GM23338 (cell line): ENCODE data around the gene DIP2B. TPM values are rescaled to one million over a fixed set of nuclear protein-coding genes. Genes with fewer than 3 reads are reported as not detected.

Experiments
- ATAC-seq: fragments of 200-7000 bp; cut with Tn5 transposase; 3 replicates; pipeline ENCODE4 v1.9.1; 2020
- DNase-seq: peaks from one replicate; pipeline ENCODE4 v3.0.0-alpha.2; 2015; ENCODE audit warnings: low spot score
- H2AFZ ChIP-seq: fragments of 200-600 bp; sonication (generic); 2 replicates; pipeline ENCODE4 v1.8.0; 2016; ENCODE audit warnings: antibody characterized with exemption, mild to moderate bottlenecking, moderate library complexity
- H3F3A ChIP-seq: fragments of 200-600 bp; sonication (generic); replicated peaks from 2 replicates; pipeline ENCODE4 v1.8.0; 2017; ENCODE audit warnings: antibody characterized with exemption, mixed run types, low read depth
- H3K27ac ChIP-seq: fragments of 200-600 bp; sonication (generic); 2 replicates; pipeline ENCODE4 v1.6.1; 2016; ENCODE audit warnings: low read depth
- H3K27me3 ChIP-seq: fragments of 200-600 bp; sonication (generic); 2 replicates; pipeline ENCODE4 v1.8.0; 2016; ENCODE audit warnings: mild to moderate bottlenecking, mixed run types, moderate library complexity; ENCODE audit not compliant: insufficient read depth
- H3K36me3 ChIP-seq: fragments of 200-600 bp; sonication (generic); 2 replicates; pipeline ENCODE4 v1.8.0; 2016; ENCODE audit warnings: mild to moderate bottlenecking; ENCODE audit not compliant: insufficient read depth
- H3K4me1 ChIP-seq: fragments of 200-600 bp; sonication (generic); 2 replicates; pipeline ENCODE4 v1.8.0; 2016; ENCODE audit warnings: mild to moderate bottlenecking, moderate library complexity; ENCODE audit not compliant: insufficient read depth
- H3K4me2 ChIP-seq: fragments of 200-600 bp; sonication (generic); 2 replicates; pipeline ENCODE4 v1.7.1; 2017; ENCODE audit warnings: mixed run types
- H3K4me3 ChIP-seq: fragments of 200-600 bp; sonication (generic); 2 replicates; pipeline ENCODE4 v1.6.1; 2016; ENCODE audit warnings: mixed run types
- H3K79me2 ChIP-seq: fragments of 200-600 bp; sonication (generic); replicated peaks from 2 replicates; pipeline ENCODE4 v1.8.0; 2017; ENCODE audit warnings: mild to moderate bottlenecking; ENCODE audit not compliant: insufficient read depth
- H3K9me2 ChIP-seq: fragments of 200-600 bp; sonication (generic); 2 replicates; pipeline ENCODE4 v1.8.0; 2017; ENCODE audit not compliant: insufficient read depth
- H4K20me1 ChIP-seq: fragments of 200-600 bp; sonication (generic); replicated peaks from 2 replicates; pipeline ENCODE4 v1.8.0; 2017; ENCODE audit warnings: mild to moderate bottlenecking; ENCODE audit not compliant: insufficient read depth
- H3K27ac Mint-ChIP-seq: 2 replicates; pipeline ENCODE4 v1.8.0; 2020; ENCODE audit warnings: inconsistent platforms, mild to moderate bottlenecking, moderate library complexity, mixed read lengths
- H3K27me3 Mint-ChIP-seq: 3 replicates; pipeline ENCODE4 v1.8.0; 2022; ENCODE audit warnings: low read depth, mild to moderate bottlenecking, moderate library complexity, mixed read lengths, inconsistent platforms; ENCODE audit not compliant: insufficient read depth, poor library complexity
- H3K36me3 Mint-ChIP-seq: 3 replicates; pipeline ENCODE4 v1.8.0; 2021; ENCODE audit warnings: low read depth, mild to moderate bottlenecking, inconsistent platforms, moderate library complexity, mixed read lengths
- H3K4me1 Mint-ChIP-seq: 3 replicates; pipeline ENCODE4 v1.8.0; 2020; ENCODE audit warnings: mild to moderate bottlenecking, inconsistent platforms, mixed read lengths
- H3K4me3 Mint-ChIP-seq: 3 replicates; pipeline ENCODE4 v1.8.0; 2021; ENCODE audit warnings: moderate library complexity, mild to moderate bottlenecking, inconsistent platforms, mixed read lengths
- H3K9me3 Mint-ChIP-seq: 3 replicates; pipeline ENCODE4 v1.8.0; 2020; ENCODE audit warnings: moderate library complexity, mild to moderate bottlenecking, inconsistent platforms, mixed read lengths
- CREB1 ChIP-seq: fragments of 250-450 bp; sonication (Bioruptor Pico); IDR thresholded peaks from 2 replicates; pipeline ENCODE4 v1.5.0; 2020; ENCODE audit warnings: low read depth, mild to moderate bottlenecking, moderate library complexity
- EZH2 ChIP-seq: fragments of 200-600 bp; sonication (generic); IDR thresholded peaks from one replicate; pipeline ENCODE4 v1.8.0; 2017; ENCODE audit warnings: antibody characterized with exemption, mild to moderate bottlenecking, low read depth; ENCODE audit not compliant: unreplicated experiment
- JUNB ChIP-seq: IDR thresholded peaks from one replicate; pipeline ENCODE4 v1.6.1; 2016; ENCODE audit warnings: antibody characterized with exemption; ENCODE audit not compliant: unreplicated experiment
- NANOG ChIP-seq: IDR thresholded peaks from 2 replicates; pipeline ENCODE4 v1.6.1; 2016; ENCODE audit warnings: antibody characterized with exemption, borderline replicate concordance
- POLR2AphosphoS5 ChIP-seq: IDR thresholded peaks from 2 replicates; pipeline ENCODE4 v1.6.1; 2016; ENCODE audit warnings: antibody characterized with exemption, low read depth
- STAT1 ChIP-seq: IDR thresholded peaks from one replicate; pipeline ENCODE4 v1.6.1; 2016; ENCODE audit warnings: antibody characterized with exemption; ENCODE audit not compliant: unreplicated experiment
- ZNF114 ChIP-seq: fragments of 250-450 bp; sonication (Bioruptor Pico); IDR thresholded peaks from 2 replicates; pipeline ENCODE4 v1.5.0; 2020; ENCODE audit warnings: mild to moderate bottlenecking, moderate library complexity
- ZNF331 ChIP-seq: fragments of 250-450 bp; sonication (Bioruptor Pico); IDR thresholded peaks from 2 replicates; pipeline ENCODE4 v1.5.0; 2020; ENCODE audit warnings: low read depth, mild to moderate bottlenecking, moderate library complexity
- polyA plus RNA-seq: library from polyadenylated mRNA; unstranded; fragments of >200 nt; fragmentation: Nextera tagmentation; extraction: Ambion mirVana; gene quantifications from 2 replicates; pipeline ENCODE4 v1.2.1, GENCODE V29; 2016
- total RNA-seq: library from RNA; depleted of rRNA; stranded (reverse); fragments of >200 nt; shearing (Covaris generic); gene quantifications from 2 replicates; pipeline ENCODE4 v1.2.3, GENCODE V29; 2014
- TF ChIP-seq, protein P1 (sequence below): IDR thresholded peaks from one replicate; pipeline ENCODE4 v1.6.1; 2018; ENCODE audit warnings: antibody characterized with exemption; ENCODE audit not compliant: unreplicated experiment
- TF ChIP-seq, protein P2 (sequence below), 2 experiments: fragments of 200-600 bp in 1 of 2; sonication (generic) in 1 of 2; conservative IDR thresholded peaks; 2 replicates each; pipeline versions ENCODE4 v1.5.1 to v1.6.1; 2016 to 2017; ENCODE audit warnings: antibody characterized with exemption in 2 of 2, low read depth in 2 of 2, mild to moderate bottlenecking in 2 of 2, moderate library complexity in 1 of 2

The DIP2B gene
- total and polyA plus RNA-seq, 2 experiments from 2014 or later = 8.0 to 36.4 TPM

DNA sequence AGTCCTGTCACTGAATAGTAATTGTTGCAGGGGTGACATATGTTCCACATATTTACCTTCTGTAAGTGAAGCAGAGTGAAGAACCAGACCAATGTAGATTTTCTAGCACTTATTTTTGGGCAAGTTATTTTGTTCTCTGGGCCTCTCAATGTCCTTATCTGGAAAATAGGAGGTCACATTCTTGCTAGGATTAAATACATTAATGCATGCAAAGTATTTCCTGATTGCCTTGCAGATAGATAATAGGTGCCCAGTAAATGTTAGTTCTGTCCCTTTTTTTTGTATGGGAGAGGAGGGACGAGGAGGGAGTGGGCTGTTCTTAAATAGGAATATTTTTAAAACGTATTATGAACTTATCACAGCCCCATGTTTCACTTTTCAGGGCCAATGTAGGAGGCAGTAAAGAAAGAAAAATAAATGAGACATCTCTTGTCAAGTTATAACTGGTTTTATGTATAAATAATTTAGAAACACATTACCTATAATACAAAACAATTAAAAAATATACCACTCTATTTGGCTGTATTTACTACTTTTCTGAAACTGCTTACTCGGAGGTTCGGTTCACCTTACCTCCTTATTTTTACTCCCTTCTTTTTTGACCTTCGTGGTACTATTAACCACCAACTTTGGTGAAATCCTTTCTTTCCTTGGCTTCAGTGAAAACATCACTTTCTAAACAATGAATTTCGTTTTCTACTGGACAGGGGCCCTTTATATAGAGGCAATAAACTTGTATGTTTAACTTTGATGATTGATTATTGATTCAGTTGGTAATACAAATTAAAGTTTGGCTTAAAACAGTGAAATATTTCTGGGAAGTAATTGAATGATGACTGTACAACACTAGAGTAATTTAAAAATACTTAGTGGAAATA lies 41.9 kb downstream of the DIP2B start:
- TF ChIP-seq NANOG (no peak), ZNF331 (CRISPR knock-in tag) (no peak), ZNF114 (CRISPR knock-in tag) (no peak), STAT1 (no peak), POLR2AphosphoS5 (no peak), EZH2 (no peak), JUNB (no peak), CREB1 (no peak)
- TF ChIP-seq, protein P1, sequence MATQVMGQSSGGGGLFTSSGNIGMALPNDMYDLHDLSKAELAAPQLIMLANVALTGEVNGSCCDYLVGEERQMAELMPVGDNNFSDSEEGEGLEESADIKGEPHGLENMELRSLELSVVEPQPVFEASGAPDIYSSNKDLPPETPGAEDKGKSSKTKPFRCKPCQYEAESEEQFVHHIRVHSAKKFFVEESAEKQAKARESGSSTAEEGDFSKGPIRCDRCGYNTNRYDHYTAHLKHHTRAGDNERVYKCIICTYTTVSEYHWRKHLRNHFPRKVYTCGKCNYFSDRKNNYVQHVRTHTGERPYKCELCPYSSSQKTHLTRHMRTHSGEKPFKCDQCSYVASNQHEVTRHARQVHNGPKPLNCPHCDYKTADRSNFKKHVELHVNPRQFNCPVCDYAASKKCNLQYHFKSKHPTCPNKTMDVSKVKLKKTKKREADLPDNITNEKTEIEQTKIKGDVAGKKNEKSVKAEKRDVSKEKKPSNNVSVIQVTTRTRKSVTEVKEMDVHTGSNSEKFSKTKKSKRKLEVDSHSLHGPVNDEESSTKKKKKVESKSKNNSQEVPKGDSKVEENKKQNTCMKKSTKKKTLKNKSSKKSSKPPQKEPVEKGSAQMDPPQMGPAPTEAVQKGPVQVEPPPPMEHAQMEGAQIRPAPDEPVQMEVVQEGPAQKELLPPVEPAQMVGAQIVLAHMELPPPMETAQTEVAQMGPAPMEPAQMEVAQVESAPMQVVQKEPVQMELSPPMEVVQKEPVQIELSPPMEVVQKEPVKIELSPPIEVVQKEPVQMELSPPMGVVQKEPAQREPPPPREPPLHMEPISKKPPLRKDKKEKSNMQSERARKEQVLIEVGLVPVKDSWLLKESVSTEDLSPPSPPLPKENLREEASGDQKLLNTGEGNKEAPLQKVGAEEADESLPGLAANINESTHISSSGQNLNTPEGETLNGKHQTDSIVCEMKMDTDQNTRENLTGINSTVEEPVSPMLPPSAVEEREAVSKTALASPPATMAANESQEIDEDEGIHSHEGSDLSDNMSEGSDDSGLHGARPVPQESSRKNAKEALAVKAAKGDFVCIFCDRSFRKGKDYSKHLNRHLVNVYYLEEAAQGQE = no peak
- TF ChIP-seq, protein P2, sequence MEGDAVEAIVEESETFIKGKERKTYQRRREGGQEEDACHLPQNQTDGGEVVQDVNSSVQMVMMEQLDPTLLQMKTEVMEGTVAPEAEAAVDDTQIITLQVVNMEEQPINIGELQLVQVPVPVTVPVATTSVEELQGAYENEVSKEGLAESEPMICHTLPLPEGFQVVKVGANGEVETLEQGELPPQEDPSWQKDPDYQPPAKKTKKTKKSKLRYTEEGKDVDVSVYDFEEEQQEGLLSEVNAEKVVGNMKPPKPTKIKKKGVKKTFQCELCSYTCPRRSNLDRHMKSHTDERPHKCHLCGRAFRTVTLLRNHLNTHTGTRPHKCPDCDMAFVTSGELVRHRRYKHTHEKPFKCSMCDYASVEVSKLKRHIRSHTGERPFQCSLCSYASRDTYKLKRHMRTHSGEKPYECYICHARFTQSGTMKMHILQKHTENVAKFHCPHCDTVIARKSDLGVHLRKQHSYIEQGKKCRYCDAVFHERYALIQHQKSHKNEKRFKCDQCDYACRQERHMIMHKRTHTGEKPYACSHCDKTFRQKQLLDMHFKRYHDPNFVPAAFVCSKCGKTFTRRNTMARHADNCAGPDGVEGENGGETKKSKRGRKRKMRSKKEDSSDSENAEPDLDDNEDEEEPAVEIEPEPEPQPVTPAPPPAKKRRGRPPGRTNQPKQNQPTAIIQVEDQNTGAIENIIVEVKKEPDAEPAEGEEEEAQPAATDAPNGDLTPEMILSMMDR (conservative IDR thresholded peaks at IDR 0.05; ENCODE audit: low read depth in 2 of 2) = no peak
- H3K27ac ChIP-seq = no peak overlapping the region
- H3K79me2 ChIP-seq = peaks cover 89% of the 10 kb centered on the region
- no peaks in the 10 kb centered on the region for H4K20me1 ChIP-seq
- no peaks in the 10 kb centered on the region for H3K36me3 ChIP-seq
- H3K4me1 Mint-ChIP-seq = peaks cover 16% of the 10 kb centered on the region
- H3K27ac Mint-ChIP-seq = peak overlapping the region; percentile 84
- H2AFZ ChIP-seq = no peak overlapping the region
- H3K4me3 Mint-ChIP-seq = no peak overlapping the region; the same call in 2 of the 3 replicates
- ATAC-seq = no peak
- no peaks in the 10 kb centered on the region; the same call in 2 of the 3 replicates for H3K9me3 Mint-ChIP-seq
- H3K9me2 ChIP-seq = no peaks in the 10 kb centered on the region
- no peak overlapping the region for H3K4me3 ChIP-seq
- no peak for DNase-seq
- H3K4me2 ChIP-seq = peak overlapping the region; percentile 2; the same call in 1 of the 2 replicates
- H3K27me3 ChIP-seq = no peaks in the 10 kb centered on the region
- no peaks in the 10 kb centered on the region for H3F3A ChIP-seq
- H3K36me3 Mint-ChIP-seq = no peaks in the 10 kb centered on the region
- H3K4me1 ChIP-seq = peaks cover 13% of the 10 kb centered on the region; the same call in 1 of the 2 replicates
- peaks cover 4% of the 10 kb centered on the region for H3K27me3 Mint-ChIP-seq
